HG02885 (cell line): ENCODE results near the gene IFI44.

ENCODE experiments used
- ATAC-seq: cut with Tn5 transposase; IDR thresholded peaks from one replicate; pipeline ENCODE4 v1.9.1; 2021; ENCODE audit warnings: mild to moderate bottlenecking; ENCODE audit not compliant: unreplicated experiment, poor library complexity

Gene IFI44

DNA sequence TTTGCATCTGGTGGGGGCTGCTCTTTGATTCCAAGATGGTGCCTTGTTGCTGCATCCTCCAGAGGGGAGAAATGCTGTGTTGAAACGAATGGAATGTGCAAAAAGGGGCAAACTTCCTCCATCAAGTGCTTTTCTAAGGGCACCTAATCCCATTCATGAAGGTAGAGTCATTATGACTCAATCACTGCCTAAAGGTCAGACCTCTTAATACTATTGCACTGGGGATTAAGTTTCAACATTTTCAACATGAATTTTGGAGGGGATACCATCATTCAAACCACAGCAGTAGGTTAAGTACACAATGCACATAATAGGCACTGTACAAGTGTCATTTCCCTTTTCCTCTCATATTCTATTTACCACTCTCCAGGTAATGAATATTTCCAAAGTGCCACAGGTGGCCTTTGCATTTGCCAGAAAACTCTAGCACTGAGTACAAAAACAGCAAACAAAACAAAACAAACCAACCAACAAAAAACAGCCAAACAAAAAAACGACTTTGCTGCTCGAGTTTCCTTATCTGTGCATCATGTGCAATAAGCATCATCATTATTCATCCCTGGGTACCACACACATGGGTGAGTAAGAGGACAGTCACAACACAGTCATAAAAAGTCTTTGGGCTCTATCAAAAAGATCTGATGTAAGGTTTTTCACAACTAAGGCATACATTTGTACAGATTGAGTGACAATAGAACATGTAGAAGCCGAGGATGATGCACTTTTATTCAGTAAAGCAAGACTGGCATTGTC is 42.5 kb downstream of the IFI44 start:
- no peak for ATAC-seq

DNA sequence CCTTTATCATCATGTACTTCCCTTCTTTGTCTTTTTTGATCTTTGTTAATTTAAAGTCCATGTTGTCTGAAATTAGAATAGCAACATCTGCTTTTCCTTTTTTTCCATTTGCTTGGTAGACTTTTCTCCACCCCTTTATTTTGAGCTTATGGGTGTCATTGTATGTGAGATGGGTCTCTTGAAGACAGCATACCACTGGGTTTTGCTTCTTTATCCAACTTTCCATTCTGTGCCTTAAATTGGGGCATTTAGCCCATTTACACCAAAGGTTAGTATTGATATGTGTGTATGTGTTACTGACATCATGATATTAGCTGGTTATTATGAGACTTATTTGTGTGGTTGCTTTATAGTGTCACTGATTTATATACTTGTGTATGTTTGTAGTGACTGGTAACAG is 50.2 kb downstream of the IFI44 start:
- no peak for ATAC-seq

DNA sequence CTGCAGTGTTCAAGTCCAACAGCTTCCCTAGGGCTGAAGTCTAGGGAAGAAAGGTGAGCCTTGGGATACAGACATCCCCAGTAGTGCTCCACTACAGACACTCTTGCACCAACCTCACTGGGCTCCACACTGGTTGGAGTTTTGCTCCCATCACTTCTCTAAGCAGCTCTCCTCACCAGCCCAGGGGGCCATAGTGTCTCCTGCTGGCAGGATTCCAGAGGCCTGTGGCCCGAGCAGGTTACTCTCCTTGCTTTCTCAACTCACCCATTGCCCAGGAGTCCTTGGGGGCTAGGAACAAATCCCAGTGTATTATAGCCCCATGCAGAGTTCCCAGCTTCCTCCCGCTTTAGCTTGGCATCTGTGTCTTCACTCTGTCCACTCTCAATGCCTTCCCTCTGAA is 52.8 kb downstream of the IFI44 start:
- ATAC-seq = no peak

DNA sequence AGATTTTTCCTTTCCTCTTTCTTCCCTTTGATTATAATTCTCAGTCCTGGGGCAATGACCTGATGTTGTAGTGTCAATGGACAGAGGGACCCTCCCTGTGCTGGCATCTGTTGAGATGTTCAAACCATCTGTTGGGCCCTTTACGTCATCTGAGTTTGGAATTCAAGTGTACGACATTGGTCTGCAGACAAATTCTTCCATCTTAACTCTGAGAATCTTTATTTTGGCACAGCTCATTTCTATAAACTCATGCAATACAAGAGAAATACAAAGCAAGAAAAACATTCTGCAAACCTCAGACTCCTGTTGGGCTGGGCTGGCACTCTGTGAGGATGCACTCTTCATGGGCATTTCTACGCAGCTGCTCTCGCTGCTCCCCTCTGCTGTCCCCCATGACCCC is 54.2 kb downstream of the IFI44 start:
- no peak for ATAC-seq

DNA sequence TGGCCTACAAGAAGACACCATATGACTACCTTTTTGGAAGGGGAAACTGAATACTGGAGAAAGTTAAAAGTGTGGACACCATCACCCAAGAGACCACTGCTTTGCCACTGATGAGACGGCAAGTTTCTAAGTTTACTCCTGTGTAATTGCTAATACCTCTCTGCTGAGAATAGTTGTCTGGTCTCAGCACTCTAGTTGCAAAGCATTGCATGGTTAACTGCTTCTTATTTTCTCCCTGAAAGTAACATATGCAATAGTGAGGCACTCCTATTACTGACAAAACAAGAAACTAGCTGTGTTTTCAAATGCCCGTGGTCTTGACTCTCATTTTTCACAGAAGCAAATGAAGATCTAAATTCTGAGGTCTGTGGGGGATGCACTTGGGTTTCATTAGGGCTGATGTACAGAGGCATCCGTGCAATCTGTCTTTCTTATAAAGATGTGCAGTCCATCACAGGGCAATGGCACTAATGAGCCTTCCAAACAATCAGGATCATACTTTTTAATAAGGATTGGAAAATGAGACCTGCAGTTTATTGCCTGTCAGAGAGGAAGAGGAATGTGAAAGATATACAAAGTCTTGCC is 62.9 kb downstream of the IFI44 start:
- ATAC-seq = no peak

DNA sequence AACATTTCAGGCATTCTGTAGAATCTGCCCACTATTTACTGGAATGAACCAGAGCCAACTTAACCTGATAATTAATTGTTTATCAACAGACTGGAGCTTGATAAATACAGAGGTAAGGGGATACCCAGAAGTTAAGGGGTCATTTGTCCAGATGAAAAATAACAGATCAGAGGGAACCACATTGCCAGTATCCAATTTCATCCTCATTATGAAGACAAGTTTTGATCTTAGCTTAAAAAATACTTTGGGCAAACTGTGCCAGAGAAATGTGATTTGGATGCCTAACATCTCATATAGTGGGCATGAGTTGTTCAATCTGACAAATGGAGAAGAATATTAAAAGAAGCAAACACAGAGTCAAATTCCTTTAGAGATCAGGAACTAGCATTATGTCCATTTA is 63.7 kb downstream of the IFI44 start:
- ATAC-seq = no peak
